MCF 10A (cell line): ENCODE results near the gene ARMCX2. TPM values are rescaled to one million over a fixed set of nuclear protein-coding genes. Genes with fewer than 3 reads are reported as not detected.

ENCODE experiments used
- BruUV-seq: library from RNA; stranded (reverse); fragments of 400-500 nt; replicated peaks from 2 replicates; lab custom pipeline; 2021; lab: Mats Ljungman, UMichigan
- CTCF ChIA-PET: fragments of 300-600 bp; sonication (Branson Sonifier 250); formaldehyde crosslinking; extraction: SDS; loops from one replicate; lab custom pipeline; 2021; ENCODE audit warnings: antibody characterized with exemption, inconsistent platforms; lab: Yijun Ruan, JAX
- POLR2A ChIA-PET: fragments of 300-600, 350-650 bp; sonication (Branson Sonifier 250); formaldehyde crosslinking; extraction: SDS; loops from one replicate; lab custom pipeline; 2020; ENCODE audit warnings: antibody characterized with exemption, inconsistent platforms; lab: Yijun Ruan, JAX
- DNase-seq: peaks from one replicate; pipeline ENCODE4 v3.0.0-alpha.2; 2018; ENCODE audit not compliant: unreplicated experiment
- H3K27ac Mint-ChIP-seq: one replicate; pipeline ENCODE4 v1.8.0; 2022; ENCODE audit warnings: mild to moderate bottlenecking, low read depth, mixed read lengths; ENCODE audit not compliant: unreplicated experiment
- H3K27me3 Mint-ChIP-seq: one replicate; pipeline ENCODE4 v1.8.0; 2022; ENCODE audit warnings: mixed read lengths; ENCODE audit not compliant: insufficient read depth, unreplicated experiment
- H3K36me3 Mint-ChIP-seq: one replicate; pipeline ENCODE4 v1.8.0; 2022; ENCODE audit warnings: mild to moderate bottlenecking, moderate library complexity, mixed read lengths; ENCODE audit not compliant: insufficient read depth, unreplicated experiment
- H3K4me1 Mint-ChIP-seq: one replicate; pipeline ENCODE4 v1.8.0; 2022; ENCODE audit warnings: mixed read lengths; ENCODE audit not compliant: insufficient read depth, unreplicated experiment
- H3K4me3 Mint-ChIP-seq: one replicate; pipeline ENCODE4 v1.8.0; 2022; ENCODE audit warnings: mild to moderate bottlenecking, moderate library complexity, mixed read lengths; ENCODE audit not compliant: unreplicated experiment
- H3K9me3 Mint-ChIP-seq: one replicate; pipeline ENCODE4 v1.8.0; 2022; ENCODE audit warnings: mixed read lengths; ENCODE audit not compliant: unreplicated experiment
- intact Hi-C: fragments of 100-400 bp; cut with micrococcal nuclease; formaldehyde crosslinking; loops from 2 replicates; pipeline ENCODE4 v1.14.1; 2022
- total RNA-seq: library from RNA; stranded (reverse); gene quantifications from 2 replicates; pipeline ENCODE4 v1.2.3, GENCODE V29; 2022
- TF ChIP-seq, protein P1 (sequence below): fragments of 200-600 bp; IDR thresholded peaks from one replicate; pipeline ENCODE4 v1.8.0; 2022; ENCODE audit warnings: antibody characterized with exemption, mild to moderate bottlenecking; ENCODE audit not compliant: unreplicated experiment

Gene ARMCX2
- total RNA-seq, 1 experiment from 2014 or later: not detected

- Mint-ChIP-seq H3K9me3 (no peaks in the 10 kb centered on the region), H3K27ac (no peak overlapping the region), H3K4me3 (no peak overlapping the region), H3K36me3 (no peaks in the 10 kb centered on the region), H3K4me1 (no peaks in the 10 kb centered on the region), H3K27me3 (peaks cover 57% of the 10 kb centered on the region)
- POLR2A ChIA-PET: no interaction called here
- intact Hi-C loops: no loop called here
- TF ChIP-seq, protein P1, sequence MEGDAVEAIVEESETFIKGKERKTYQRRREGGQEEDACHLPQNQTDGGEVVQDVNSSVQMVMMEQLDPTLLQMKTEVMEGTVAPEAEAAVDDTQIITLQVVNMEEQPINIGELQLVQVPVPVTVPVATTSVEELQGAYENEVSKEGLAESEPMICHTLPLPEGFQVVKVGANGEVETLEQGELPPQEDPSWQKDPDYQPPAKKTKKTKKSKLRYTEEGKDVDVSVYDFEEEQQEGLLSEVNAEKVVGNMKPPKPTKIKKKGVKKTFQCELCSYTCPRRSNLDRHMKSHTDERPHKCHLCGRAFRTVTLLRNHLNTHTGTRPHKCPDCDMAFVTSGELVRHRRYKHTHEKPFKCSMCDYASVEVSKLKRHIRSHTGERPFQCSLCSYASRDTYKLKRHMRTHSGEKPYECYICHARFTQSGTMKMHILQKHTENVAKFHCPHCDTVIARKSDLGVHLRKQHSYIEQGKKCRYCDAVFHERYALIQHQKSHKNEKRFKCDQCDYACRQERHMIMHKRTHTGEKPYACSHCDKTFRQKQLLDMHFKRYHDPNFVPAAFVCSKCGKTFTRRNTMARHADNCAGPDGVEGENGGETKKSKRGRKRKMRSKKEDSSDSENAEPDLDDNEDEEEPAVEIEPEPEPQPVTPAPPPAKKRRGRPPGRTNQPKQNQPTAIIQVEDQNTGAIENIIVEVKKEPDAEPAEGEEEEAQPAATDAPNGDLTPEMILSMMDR: no peak
- no TSS peak for BruUV-seq
- CTCF ChIA-PET: no interaction called here
- DNase-seq: no peak
Observed at GRCh38 chrX:101677028-101677427, 17.4 kb upstream of the ARMCX2 start.

DNA sequence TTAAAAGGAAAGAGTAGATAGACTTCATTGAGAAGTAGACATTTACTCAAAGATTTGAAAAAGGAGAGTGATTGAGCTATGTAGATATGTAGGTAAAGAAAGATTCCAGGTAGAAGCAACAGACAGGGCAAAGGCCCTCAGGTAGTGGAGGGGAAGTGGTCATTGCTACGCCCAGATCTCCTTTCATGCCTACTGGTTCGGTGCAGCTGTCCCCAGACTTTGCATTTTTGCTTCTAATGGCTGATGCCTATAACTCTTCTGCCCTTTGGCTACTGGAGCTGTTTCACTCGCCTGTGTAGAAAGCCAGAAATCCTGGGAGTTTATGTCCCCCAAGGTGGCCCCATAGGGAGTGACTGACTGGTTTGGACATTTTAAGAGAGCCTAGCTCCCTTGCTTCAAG, 16.9 kb upstream of the ARMCX2 start:
- no peaks in the 10 kb centered on the region for H3K4me1 Mint-ChIP-seq
- H3K27me3 Mint-ChIP-seq: peaks cover 57% of the 10 kb centered on the region
- H3K36me3 Mint-ChIP-seq: no peaks in the 10 kb centered on the region
- BruUV-seq: no TSS peak
- TF ChIP-seq, protein P1: no peak
- ChIA-PET CTCF (no interaction called here), POLR2A (no interaction called here)
- no peaks in the 10 kb centered on the region for H3K9me3 Mint-ChIP-seq
- H3K27ac Mint-ChIP-seq: no peak overlapping the region
- intact Hi-C loops: no loop called here
- H3K4me3 Mint-ChIP-seq: no peak overlapping the region
- no peak for DNase-seq

DNA sequence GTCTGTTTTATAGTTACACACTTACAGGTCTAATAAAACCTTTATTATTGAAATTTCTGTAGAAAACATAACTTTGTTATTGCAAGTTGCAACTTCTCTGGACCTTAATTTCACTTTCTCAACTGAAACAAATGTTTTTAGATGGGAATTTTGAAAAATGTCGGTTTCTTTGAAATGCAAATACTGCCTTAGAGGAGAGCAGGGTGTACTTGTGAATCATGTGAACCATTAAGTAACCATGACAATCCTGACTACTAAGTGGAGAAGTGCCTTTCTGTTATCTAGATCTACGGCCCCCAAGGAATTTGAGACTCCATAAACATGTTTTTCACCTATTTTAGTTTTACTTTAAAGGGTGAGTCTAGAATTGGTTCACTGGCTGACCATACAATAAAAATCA, 8.5 kb upstream of the ARMCX2 start:
- no TSS peak for BruUV-seq

GRCh38 chrX:101658661-101659491, 774 bp downstream of the ARMCX2 start:
- intact Hi-C loops: no loop called here
- H3K27ac Mint-ChIP-seq: no peak overlapping the region
- POLR2A ChIA-PET: no interaction called here
- H3K27me3 Mint-ChIP-seq: peaks cover 61% of the 10 kb centered on the region
- no peaks in the 10 kb centered on the region for H3K4me1 Mint-ChIP-seq
- no peaks in the 10 kb centered on the region for H3K36me3 Mint-ChIP-seq
- no peak overlapping the region for H3K4me3 Mint-ChIP-seq
- TF ChIP-seq, protein P1: no peak
- no TSS peak for BruUV-seq
- CTCF ChIA-PET: no interaction called here
- no peaks in the 10 kb centered on the region for H3K9me3 Mint-ChIP-seq
- no peak for DNase-seq

More for the DNA sequence above, 8.5 kb upstream of the ARMCX2 start:
- no peaks in the 10 kb centered on the region for H3K9me3 Mint-ChIP-seq
- ChIA-PET POLR2A (no interaction called here), CTCF (no interaction called here)
- TF ChIP-seq, protein P1: no peak
- peaks cover 70% of the 10 kb centered on the region for H3K27me3 Mint-ChIP-seq
- DNase-seq: no peak
- no peaks in the 10 kb centered on the region for H3K36me3 Mint-ChIP-seq
- H3K27ac Mint-ChIP-seq: no peak overlapping the region
- no peak overlapping the region for H3K4me3 Mint-ChIP-seq
- no peaks in the 10 kb centered on the region for H3K4me1 Mint-ChIP-seq
- intact Hi-C loops: no loop called here
